HG03432 (cell line): ENCODE data around the gene HEY2.
"Not testable (repeated sequence)": the region's sequence is repeated elsewhere in the genome, so short reads cannot be mapped to it uniquely, and the experiment has no call there.

Source experiments
- ATAC-seq: cut with Tn5 transposase; IDR thresholded peaks from one replicate; pipeline ENCODE4 v1.9.1; 2021; ENCODE audit warnings: mild to moderate bottlenecking, moderate library complexity; ENCODE audit not compliant: unreplicated experiment

HEY2 gene

DNA sequence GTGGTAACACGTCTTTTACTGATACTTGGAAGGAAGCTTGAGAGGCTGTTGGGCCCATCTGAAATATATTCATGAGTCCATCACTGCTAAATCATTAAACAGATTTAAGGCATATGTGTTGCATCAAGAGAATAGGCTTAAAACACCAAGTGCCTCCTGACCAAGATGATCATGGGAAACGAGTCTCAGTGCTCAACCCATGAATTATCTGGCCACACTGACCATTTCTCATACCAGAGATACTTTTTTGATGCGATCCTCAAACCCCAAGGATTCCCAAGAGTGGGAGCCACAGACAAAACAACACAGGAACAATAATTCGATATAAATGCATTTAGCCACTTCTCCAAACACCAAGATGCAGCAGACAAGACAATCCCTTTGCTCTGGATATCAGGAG, 17.2 kb downstream of the HEY2 start:
- ATAC-seq: no peak

DNA sequence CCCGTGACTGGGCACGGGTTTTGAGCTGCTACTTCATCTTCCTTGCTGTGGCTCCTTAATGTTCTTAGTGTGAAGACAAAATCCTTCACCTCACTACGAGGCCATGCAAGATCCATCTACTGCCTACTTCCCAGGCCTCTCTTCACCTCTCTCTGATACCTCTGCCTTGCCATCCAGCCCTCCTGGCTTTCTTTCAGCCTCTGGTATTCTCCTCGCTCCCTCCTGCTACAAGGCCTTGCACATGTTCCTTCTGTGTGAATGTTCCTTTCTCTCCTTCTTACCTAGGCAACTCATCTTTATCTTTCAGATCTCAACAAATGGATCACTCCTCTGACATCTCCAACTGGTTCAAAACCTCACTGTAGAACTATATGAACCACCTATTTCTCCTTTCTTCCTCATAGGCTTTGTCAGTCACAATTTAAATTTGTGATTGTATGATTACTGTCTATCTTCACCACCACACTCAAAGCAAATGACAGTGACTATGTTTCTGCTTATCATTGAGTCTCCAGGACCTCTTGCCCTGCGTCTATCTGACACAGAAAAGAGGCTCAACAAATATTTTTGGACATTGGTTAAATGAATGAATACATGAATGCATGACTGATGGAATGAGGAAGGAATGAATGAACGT, 19.8 kb downstream of the HEY2 start:
- no peak for ATAC-seq

- no peak for ATAC-seq
Measured at GRCh38 chr6:125773387-125774341, 24.2 kb downstream of the HEY2 start.

DNA sequence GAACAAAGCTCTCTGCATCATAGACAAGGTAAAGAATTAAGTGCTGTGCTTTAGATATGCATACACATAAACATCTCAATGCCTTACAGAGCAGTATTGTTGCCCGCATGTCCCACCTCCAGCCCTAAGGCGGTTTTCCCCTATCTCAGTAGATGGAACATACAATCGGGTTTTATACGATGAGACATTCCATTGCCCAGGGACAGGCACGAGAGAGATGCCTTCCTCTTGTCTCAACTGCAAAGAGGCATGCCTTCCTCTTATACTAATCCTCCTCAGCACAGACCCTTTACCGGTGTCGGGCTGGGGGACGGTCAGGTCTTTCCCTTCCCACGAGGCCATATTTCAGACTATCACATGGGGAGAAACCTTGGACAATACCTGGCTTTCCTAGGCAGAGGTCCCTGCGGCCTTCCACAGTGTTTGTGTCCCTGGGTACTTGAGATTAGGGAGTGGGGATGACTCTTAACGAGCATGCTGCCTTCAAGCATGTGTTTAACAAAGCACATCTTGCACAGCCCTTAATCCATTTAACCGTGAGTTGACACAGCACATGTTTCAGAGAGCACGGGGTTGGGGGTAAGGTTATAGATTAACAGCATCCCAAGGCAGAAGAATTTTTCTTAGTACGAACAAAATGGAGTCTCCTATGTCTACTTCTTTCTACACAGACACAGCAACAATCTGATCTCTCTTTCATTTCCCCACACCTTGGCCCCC, 26.8 kb downstream of the HEY2 start:
- ATAC-seq: not testable (repeated sequence)

DNA sequence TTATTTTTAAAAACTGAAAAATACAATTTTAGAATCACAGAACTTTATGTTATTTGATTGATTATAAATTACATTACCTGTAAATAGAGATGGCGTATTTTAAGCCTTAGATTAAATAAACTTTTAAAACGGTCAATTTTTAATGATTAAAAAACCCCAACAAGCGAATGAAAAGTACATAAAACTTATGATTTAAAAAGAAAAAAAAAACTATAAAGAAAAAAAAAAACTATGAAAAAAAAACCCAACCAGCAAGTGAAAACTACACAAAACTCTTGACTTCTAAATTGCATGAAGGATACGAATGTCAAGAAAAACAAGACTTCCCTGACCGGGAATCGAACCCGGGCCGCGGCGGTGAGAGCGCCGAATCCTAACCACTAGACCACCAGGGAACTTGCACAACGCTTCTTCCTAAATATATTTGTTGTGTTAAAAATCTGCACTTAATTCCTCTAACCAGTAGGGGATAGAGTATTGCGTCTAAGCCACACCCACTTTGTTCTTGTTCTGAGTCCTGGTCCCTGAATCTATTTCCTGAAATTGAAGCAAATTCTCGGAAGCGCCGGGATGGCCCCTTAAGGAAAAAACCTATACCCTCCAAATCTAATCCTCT, 30.6 kb downstream of the HEY2 start:
- ATAC-seq: peak; percentile 82

DNA sequence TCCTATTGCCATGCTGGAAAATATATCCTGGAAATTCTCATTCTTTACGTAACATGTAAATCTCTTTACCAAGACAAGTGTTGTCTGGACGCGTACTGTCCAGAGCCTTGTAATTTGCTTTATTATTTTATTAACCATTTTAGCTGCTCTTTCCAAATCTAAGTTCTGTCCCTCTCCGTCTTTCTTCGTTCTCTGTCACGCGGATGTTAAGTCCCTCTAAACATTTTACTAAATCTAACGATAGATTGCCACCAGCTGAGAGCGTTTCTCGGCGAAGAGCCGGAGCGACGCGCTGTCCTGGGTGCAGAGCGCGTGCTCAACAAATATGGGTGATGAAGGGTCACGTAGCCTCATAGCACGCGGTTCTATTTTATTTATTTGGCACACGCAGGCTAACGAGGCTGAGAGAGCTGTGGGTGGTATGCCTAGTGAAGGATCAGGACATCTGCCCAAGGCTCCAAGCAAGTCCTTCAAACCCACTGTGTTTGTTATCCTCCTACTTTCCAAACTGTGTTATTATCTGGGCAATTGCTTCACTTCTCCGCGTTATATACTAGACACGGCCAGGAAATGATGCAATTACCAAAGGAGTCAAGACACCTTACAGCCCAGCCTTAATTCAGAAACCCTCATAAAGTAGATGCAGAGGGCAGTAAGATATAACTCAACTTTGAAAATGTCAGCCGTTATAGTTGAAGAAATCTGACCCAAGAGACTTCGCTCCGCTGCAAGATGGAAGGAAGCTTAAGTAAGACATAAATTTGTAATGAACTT, 31.3 kb downstream of the HEY2 start:
- peak; percentile 78 for ATAC-seq

DNA sequence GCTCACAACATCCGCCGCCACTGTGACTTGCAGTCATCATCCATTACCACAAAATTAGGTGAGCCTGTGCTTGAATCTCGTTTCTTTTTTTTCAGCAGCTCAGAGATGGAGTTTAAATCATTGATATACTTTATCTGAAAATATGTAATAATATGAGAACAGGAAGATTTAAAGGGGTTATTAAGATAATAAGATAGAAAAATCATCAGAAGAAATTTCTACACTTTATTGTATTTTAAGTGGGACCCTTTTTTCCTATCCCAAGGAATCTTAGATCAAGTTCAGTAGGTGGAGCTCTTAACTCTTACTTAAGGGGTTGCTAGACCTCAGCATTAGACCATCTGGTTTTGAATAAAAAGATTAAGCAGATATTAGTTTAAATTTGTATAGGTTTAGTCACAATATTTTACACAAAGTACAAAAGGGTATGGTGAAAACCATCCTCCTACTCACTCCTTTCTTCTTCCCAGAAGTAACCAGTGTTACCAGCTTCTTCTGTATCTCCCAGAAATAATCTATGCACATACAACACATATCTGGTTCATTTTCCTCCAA, 32.0 kb downstream of the HEY2 start:
- peak; percentile 45 for ATAC-seq

DNA sequence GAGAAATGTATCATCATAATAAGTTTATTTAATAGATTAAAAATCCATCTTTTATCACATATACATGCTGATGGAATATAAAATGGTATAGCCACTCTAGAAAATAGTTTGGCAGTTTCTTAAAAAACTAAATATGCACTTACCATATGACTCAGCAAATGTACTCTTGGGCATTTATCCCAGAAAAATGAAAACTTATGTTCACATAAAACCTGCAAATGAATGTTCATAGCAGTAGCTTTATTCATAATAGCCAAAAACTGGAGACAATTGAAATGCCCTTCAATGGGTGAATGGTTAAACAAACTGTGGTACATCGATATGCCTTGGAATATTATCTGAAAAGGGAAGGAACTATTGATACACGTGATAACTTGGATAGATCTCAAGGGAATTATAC, 34.9 kb downstream of the HEY2 start:
- no peak for ATAC-seq

GRCh38 chr6:125787791-125788190, 38.4 kb downstream of the HEY2 start:
- ATAC-seq: no peak

DNA sequence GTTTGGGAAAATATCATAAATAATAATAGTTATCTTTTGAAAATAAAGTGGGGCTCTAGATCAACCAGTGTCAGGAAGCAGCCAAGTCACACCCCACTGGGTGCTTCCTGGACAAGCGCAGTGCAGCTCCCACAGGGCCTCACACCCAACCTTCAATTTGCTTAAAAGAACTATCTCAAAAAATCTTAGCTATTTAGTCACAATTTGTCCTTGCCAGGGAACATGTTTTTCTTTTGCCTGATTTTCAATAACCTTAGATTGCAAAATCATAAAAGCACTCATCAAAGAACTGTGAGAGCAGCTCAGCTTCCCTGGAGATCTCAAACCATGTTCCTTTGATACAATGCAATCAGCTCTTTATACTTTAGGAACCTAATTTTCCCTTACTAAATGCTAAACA, 39.7 kb downstream of the HEY2 start:
- ATAC-seq: no peak

DNA sequence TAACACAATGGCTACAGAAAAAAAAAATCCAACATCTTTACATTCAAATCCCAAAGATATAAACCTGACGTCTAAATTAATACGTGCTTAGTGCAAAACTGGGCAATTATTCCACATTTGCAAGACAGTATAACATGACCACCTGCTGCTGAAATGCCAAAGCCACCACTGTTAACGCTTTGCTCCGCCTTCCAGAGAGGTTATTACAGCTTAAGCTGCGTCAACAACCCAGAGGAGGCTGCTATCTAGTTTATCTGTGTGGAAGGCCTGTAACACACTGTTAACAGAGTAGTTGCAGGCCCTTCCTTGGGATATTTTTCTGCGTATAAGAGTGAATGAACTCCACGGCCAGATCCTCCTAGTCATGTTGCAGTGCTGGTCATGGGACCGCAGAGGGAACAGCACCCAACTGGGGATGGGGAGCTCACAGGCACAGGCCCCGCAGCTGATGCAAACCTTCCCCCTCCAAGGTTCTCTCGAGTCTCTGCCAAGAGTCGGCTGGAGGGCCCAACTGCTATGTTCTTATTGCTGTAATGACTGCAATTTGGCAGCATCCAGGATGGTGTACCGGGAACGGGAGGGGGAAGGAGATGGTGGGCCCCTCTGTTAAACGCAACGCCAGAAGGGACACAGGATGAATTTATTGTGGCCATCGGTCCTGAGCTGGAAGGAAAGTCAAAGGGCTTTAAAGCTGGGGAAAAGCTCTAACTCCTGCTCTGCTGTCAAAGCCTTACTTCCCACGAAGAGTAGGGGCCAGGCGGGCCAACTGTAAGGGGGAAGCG, 40.3 kb downstream of the HEY2 start:
- peak; percentile 23 for ATAC-seq

- ATAC-seq: peak; percentile 83
Measured at GRCh38 chr6:125790358-125791150, 41.1 kb downstream of the HEY2 start, which contains the start of gene NCOA7. TSS of gene NCOA7 (plus strand) at chr6:125790960. CDS start at chr6:125815355, 24,395 bp downstream.

GRCh38 chr6:125791151-125791819, 41.9 kb downstream of the HEY2 start:
- peak; percentile 24 for ATAC-seq

DNA sequence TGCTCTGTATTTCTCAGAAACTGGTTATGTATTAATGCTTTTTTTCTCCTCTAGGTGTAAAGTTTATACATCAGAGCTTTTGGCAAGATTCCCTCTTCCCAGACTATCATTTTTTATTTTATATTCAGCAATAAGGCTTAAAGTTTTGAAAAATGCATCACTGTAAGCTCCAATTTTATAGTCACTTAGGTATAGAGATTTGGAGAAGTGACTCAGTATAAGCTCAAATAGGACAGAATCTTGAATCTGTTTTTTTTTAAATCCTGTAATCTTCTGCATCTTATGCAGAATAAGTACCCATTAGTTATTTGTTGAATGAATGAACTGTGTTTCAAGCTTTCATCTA, 42.4 kb downstream of the HEY2 start:
- no peak for ATAC-seq

GRCh38 chr6:125792172-125792571, 42.7 kb downstream of the HEY2 start:
- ATAC-seq: no peak

DNA sequence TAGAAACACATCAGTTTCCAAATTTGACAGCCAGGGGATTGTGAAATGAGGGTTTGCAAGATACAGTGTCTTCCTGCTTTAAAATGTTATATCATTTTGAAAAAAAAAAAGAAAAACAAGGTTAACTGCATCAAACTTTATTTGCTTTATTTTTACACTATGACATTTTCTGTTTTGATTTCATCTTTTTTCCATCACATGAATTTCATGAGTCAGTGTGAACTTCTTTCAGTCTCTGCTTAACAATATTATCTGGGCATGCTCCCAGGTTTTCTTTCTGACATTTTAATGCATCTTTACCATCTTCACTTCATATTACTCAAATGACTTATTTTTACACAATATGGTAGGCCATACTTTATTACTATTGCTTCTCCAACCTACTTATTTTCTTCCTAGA, 43.2 kb downstream of the HEY2 start:
- ATAC-seq: no peak

DNA sequence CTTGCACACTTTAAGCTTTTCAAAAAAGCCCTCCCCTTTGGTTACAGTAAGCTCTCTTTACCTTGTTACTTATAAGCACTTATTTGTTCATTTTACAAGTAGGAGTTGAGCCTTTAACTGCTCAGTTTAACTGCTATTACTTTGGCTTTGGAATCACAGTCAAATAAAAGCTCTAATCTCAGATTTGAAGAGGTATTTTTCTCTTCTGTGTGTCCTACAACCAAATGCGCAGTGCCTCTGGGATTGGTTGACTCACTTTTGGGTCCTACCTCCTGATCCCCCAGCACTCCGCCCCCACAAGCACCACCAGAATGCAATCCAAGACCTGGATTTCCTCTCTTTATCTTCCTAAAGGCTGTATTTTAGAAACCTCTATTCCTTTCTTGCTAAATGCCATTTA, 43.8 kb downstream of the HEY2 start:
- no peak for ATAC-seq

- no peak for ATAC-seq
Measured at GRCh38 chr6:125793863-125794262, 44.4 kb downstream of the HEY2 start.
